NCI-H460 (cell line): ENCODE measurements around the gene KAT6B. TPM values are rescaled to one million over a fixed set of nuclear protein-coding genes. Genes with fewer than 3 reads are reported as not detected.
A peak's percentile ranks its signal among the peaks of the same experiment; 100 is the strongest.

ENCODE experiments used
- DNase-seq: peaks from one replicate; pipeline ENCODE4 v3.0.0-alpha.2; 2016; ENCODE audit warnings: low read depth; ENCODE audit errors: extremely low read depth
- total RNA-seq: library from RNA; depleted of rRNA; stranded (reverse); fragments of >200 nt; shearing (Covaris generic); gene quantifications from 2 replicates; pipeline ENCODE4 v1.2.3, GENCODE V29; 2014

Gene KAT6B
- total RNA-seq, 1 experiment from 2014 or later: 9.8 TPM

DNA sequence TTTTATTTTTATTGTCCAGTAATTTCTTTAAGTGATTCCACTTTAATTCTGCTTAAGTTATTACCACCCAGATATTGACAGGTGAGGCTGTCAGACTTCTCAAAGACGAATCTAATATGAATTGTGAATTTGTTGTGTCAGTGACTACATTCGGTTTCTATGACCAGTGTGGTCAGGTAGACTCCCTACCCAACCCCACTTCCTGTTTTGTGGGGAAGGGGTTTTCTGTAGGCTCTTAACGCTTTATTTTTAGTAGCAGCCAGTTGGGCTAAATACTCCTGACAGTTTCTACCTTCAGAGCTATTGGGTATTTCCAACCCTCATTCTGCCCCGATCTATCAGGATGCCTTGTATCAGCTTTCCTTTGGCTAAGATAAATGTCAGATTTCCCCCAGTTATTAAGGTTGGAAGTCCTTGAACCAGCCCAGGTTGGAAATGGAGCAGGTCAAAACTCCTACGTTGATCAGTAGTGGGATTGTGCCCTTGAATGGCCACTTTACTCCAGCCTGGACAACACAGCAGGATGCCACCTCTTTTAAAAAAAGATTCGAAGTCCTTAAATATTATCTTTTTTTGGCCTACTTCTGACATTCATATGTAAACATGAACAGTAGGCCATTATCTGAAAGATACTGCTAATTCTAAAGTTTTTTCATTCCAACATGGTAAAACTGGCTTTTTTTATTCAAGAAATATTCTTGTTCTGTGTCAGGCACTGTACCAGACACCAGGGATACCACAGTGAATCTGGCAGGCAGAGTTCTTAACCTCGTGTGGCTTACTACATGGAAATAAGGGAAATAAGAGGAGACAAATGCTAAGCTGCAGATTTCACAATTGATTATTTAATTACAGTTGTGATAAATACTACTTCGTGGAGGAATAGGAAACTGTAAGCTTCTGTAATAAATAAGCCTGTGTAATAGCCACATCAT, 151.8 kb downstream of the KAT6B start:
- no peak for DNase-seq

- no peak for DNase-seq
Measured at GRCh38 chr10:74981831-74982633, 155.6 kb downstream of the KAT6B start.

- DNase-seq: no peak
Measured at GRCh38 chr10:74982634-74982982, 156.2 kb downstream of the KAT6B start.

GRCh38 chr10:74983383-74983782, 157.0 kb downstream of the KAT6B start:
- DNase-seq: peak; percentile 25

DNA sequence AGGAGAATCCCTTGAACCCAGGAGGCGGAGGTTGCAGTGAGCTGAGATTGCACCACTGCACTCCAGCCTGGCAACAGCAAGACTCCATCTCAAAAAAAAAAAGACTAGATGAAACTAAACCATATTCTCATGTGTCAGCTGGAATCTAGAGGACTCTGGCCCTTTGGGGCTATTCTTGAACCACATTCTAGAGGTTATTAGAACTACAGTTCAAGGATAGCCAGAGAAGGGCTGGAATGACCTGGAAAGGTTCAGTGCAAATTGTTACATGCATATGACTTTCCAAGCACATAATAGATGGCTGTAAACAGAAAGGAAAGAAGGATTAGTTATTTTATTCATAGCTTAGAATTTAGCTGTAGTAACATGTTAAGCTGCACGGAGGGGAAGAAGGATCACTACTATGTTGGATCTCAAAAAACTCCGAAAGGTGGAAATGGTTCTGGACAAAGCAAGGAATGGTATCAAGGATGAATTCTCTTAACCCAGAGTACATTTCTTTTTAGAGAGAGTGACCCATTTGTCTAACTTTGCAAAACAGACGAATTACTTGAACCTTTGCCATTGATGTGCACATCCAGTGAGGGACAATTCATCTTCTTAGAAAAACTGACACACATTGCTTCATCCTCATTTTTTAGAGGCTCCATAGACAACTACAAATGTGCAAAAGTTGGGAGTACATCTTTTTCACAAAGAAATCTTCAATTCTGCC, 161.1 kb downstream of the KAT6B start:
- DNase-seq: no peak

DNA sequence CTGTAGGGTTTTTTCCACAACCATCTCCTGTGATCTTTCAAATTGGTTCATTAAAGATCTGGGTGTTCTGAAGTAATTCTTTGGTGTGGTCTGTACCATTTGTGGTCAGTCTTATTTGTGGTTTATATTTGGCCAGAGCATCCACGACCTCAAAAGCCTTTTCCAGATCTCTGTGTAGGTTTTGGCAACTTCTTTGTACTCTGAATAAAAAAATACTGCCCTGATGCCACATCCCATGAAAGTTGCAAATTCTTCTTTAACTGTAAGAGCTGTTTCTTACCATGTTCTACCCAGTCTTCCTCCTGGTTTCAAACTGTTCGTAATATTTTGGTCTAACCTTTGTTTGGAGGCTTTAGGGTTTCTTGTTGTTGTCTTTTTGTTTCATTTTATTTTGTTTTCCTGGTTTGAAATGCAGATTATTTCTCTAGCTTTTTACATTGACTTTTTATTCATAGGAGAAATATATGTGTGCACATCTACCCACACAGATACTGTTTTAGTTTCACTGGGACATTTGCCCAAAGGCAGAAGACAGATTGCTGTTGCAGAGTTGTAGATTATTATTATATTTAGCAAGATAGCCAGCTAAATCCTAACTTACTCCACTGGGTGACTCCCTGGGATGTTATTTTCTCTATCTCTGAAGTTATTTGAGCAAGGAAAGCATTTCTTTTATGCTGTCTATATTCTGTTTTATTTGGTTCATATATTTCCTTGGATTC, 161.8 kb downstream of the KAT6B start:
- DNase-seq: no peak

DNA sequence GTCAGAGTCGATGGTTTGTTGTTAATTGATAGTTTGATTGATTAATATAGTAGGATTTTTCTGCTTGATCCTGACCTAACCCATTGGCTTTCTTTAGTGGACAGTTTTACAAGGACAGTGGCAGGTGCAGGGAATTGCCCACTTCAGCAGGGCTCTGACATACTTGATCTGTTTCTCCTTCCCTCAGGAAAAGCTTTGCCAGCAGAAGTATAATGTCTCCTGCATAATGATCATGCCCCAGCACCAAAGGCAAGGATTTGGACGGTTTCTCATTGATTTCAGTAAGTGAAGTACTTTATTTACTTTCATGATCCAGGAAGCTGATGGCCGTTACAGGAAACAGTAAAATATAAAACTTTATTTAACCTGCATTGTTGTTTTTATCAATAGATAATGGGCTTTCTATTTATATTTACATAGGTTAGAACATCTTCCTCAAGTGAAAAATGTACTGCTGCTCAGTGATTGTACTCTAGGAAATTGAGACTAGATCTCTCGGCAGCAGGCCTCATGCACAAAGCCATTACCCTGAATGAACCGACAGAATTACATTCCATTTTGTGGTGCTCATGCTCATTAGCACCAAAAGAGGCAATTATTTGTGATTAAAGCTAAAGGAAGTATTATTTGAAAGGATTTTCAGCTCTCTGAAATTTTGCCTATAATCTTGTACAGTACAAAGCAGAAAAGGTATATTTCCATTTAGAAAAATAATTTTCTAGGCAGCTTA, 162.6 kb downstream of the KAT6B start:
- DNase-seq: no peak

- DNase-seq: peak; percentile 54
Measured at GRCh38 chr10:74991435-74991834, 165.0 kb downstream of the KAT6B start.

DNA sequence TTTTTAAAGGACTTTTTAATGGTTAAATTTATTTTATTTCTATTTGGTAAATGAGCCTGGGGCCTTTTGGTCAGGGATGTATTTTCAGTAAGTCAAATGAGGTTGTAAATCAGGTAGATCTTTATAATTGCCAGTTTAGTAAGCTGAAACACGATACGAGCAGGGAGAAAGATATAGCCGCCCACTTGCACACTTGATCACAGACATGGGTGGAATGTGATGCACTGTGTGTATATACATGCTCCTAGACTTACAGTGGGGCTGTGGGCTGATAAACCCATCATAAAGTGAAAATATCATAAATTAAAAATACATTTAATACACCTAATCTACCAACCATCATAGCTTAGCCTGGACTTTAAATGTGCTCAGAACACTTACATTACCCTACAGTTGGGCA, 165.7 kb downstream of the KAT6B start:
- no peak for DNase-seq

DNA sequence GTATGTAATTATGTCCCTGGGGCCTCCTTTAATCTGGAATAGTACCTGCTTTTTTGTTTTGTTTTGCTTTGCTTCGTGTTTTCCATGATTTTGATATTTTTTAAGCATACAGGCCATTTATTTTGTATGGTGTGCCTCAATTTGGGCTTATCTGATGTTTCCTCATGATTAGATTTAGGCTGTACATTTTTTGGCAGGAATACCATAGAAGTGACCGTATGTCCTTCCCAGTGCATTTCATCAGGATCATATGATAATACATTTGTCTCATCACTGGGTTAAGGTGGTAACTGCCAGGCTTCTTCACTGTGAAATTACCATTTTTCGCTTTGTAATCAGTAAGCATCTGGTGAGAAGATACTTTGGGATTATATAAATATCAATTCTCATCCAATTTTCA, 167.2 kb downstream of the KAT6B start:
- DNase-seq: no peak

GRCh38 chr10:74994854-74995253, 168.5 kb downstream of the KAT6B start:
- DNase-seq: no peak

- DNase-seq: no peak
Measured at GRCh38 chr10:74995806-74996205, 169.4 kb downstream of the KAT6B start.

DNA sequence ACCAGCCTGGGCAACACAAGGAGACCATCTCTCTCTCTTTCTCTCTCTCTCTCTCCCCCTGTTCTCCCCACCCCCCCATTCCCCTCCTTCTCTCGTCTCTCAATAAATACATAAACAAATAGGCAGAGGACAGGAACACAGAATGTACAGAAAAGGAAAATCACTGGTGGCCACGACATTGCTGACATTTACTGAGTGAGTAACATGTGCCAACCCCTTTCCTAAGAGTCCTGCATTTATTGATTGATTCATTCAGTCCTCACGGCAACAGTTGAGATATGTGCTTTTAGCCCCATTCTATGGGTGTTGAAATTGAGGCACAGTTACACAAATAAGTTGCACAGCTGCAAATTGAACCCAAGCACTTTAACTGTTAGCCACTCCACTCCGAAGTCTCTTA, 170.8 kb downstream of the KAT6B start:
- DNase-seq: no peak

DNA sequence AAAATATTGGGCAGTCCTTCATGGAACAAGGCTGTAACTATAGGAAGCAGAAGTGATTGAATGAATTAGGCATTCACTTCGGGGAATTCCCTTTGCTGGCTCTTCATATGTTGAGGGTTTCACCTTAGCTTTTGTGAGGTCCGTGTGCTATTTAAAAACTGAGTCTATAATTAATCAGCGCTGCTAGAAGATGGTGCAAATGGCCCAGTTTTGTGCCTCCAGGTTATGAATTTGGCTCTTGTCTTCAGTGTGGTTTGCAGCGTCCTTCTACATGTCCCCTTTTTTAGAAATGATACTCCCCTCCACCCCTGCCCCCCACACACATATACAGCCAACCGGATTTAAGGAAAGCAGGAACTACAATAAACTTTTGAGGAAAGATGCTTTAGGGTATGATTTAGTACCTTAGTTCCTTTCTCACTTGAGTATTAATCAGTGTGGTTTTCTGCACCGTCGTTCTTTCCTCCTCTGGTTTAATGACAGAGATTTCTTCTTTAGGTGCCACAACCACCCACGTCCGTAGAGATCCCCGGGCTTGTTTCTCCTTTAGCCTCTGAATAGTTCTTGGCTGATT, 174.4 kb downstream of the KAT6B start:
- DNase-seq: no peak

- no peak for DNase-seq
Measured at GRCh38 chr10:75001715-75002350, 175.4 kb downstream of the KAT6B start.

- no peak for DNase-seq
Measured at GRCh38 chr10:75002351-75002725, 175.9 kb downstream of the KAT6B start.

GRCh38 chr10:75002967-75003594, 176.7 kb downstream of the KAT6B start:
- no peak for DNase-seq

DNA sequence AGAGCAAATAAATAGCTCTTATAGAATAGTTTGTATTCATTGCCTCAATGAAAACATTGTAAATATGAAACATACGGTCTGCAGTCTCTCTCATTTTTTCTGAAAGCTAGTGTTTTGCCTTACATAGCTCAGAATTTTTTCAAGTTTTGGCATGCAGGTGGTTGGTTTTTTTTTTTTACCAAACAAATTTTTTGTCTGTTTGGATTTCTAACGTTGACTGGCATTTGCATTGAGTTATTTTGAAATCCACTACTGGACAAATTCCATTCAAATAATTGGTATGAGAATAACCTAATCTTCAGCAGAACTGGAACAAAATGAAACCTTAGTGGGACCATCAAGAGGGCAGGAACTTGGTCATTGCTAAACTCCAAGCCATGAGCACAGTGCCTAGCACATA, 177.5 kb downstream of the KAT6B start:
- DNase-seq: no peak

GRCh38 chr10:75007646-75008045, 181.2 kb downstream of the KAT6B start:
- no peak for DNase-seq
